Duodenal mucosa (tissue), 2 donors: ENCODE data around the gene MERTK.

Source experiments
- H3K27ac ChIP-seq: one replicate; pipeline ENCODE4 v1.7.0; 2013; ENCODE audit warnings: low read depth, low read length
- H3K27me3 ChIP-seq, 2 donors: one replicate each; pipeline ENCODE4 v1.7.0; 2013; ENCODE audit warnings: low read length in 2 of 2, control low read depth in 1 of 2; ENCODE audit not compliant: insufficient read depth in 2 of 2, control insufficient read depth in 1 of 2
- H3K36me3 ChIP-seq, 2 donors: one replicate each; pipeline ENCODE4 v1.7.0; 2013; ENCODE audit warnings: low read length in 2 of 2, control low read depth in 1 of 2; ENCODE audit not compliant: insufficient read depth in 2 of 2, control insufficient read depth in 1 of 2
- H3K4me1 ChIP-seq, 2 donors: one replicate each; pipeline ENCODE4 v1.7.0; 2013; ENCODE audit warnings: low read length in 2 of 2, control low read depth in 1 of 2; ENCODE audit not compliant: insufficient read depth in 2 of 2, control insufficient read depth in 1 of 2
- H3K4me3 ChIP-seq, 2 donors: one replicate each; pipeline ENCODE4 v1.7.0; 2013; ENCODE audit warnings: low read length in 2 of 2, low read depth in 1 of 2
- H3K9ac ChIP-seq, 2 donors: one replicate each; pipeline ENCODE4 v1.7.0; 2013; ENCODE audit warnings: low read length in 2 of 2, low read depth in 1 of 2
- H3K9me3 ChIP-seq, 2 donors: one replicate each; pipeline ENCODE4 v1.7.0; 2013; ENCODE audit warnings: low read length in 2 of 2, control low read depth in 1 of 2; ENCODE audit not compliant: control insufficient read depth in 1 of 2

The MERTK gene

GRCh38 chr2:111945444-111946293 lies 47.3 kb downstream of the MERTK start:
- H3K9ac ChIP-seq: no peak overlapping the region

DNA sequence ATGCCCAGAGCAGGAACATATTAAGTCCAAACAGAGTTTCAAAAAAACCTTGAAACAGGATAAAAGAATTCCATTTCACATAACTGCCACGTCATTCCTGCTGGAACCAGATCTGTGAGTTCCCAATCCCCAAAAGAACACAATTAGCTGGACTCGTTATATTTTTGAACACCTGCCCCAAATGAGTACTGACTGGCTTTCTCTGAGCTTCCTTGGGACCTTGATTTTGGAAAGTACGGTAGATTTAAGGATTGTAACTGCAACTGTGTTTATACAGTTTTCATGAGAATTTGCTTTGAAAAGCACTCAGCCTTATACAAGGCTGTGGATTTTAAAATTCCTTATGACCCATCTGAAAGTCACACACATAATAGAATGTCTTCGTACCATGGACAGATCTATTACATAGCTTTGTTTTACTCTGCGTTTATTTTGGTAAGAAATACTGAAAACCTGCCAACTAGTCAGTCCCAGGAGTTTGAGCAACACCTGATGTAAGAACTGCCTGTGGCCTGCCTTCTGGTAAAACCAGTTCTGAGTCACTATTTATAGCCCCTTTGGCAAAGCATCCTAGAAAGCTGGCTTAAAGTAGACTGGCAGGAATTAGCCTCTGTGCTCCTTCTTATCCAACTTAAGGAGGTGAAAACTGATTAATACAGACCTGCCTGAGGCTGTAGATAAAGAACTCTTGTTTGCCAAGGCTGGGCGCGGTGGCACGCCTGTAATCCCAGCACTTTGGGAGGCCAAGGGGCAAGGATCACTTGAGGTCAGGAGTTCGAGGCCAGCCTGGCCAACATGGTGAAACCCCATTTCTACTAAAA lies 48.1 kb downstream of the MERTK start:
- Histone ChIP-seq H3K27ac (peak overlapping the region; percentile 15), H3K9me3 (no peaks in the 10 kb centered on the region), H3K4me3 (no peak overlapping the region), H3K36me3 (peaks cover 0 to 9% of the 10 kb centered on the region in 2 donors), H3K4me1 (peaks cover 22 to 26% of the 10 kb centered on the region in 2 donors), H3K27me3 (no peaks in the 10 kb centered on the region), H3K9ac (no peak overlapping the region)

More at GRCh38 chr2:111945444-111946293, 47.3 kb downstream of the MERTK start:
- Histone ChIP-seq H3K9me3 (no peaks in the 10 kb centered on the region), H3K27me3 (no peaks in the 10 kb centered on the region), H3K4me1 (peaks cover 22 to 26% of the 10 kb centered on the region in 2 donors), H3K4me3 (no peak overlapping the region), H3K27ac (no peak overlapping the region), H3K36me3 (peaks cover 0 to 9% of the 10 kb centered on the region in 2 donors)

- H3K9me3 ChIP-seq: no peaks in the 10 kb centered on the region
- no peak overlapping the region for H3K9ac ChIP-seq
- peaks cover 0 to 9% of the 10 kb centered on the region in 2 donors for H3K36me3 ChIP-seq
- no peak overlapping the region for H3K4me3 ChIP-seq
- no peak overlapping the region for H3K27ac ChIP-seq
- peaks cover 22 to 26% of the 10 kb centered on the region in 2 donors for H3K4me1 ChIP-seq
- H3K27me3 ChIP-seq: no peaks in the 10 kb centered on the region
Measured at GRCh38 chr2:111947219-111947618, 48.8 kb downstream of the MERTK start.

DNA sequence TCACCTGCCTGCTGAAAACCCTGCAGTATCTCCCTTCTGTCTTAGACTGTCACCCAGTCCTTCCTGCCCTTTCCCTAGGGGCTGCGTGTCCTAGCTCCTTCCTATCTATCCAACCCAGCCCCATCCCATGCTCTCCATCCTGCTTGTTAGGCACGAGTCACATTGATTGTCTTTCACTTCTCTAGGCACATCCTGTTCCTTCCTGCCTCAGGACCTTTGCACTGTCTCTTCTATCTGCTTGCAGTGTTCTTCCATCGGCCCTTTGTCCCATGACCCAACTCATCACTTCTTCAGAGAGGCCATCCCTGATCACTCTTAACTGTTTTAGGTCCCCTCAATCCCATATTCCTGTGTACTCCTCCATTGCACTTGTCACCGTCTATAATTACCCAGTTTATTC lies 50.4 kb downstream of the MERTK start:
- Histone ChIP-seq H3K36me3 (peaks cover 0 to 11% of the 10 kb centered on the region in 2 donors), H3K9me3 (no peaks in the 10 kb centered on the region), H3K4me3 (no peak overlapping the region), H3K4me1 (peaks cover 22 to 26% of the 10 kb centered on the region in 2 donors), H3K27ac (no peak overlapping the region), H3K27me3 (no peaks in the 10 kb centered on the region), H3K9ac (no peak overlapping the region)

GRCh38 chr2:111950236-111950635 lies 51.8 kb downstream of the MERTK start:
- no peak overlapping the region for H3K9ac ChIP-seq
- no peaks in the 10 kb centered on the region for H3K9me3 ChIP-seq

GRCh38 chr2:111951486-111951885 lies 53.1 kb downstream of the MERTK start:
- Histone ChIP-seq H3K9ac (no peak overlapping the region), H3K27ac (no peak overlapping the region), H3K4me1 (peaks cover 5 to 10% of the 10 kb centered on the region in 2 donors), H3K4me3 (no peak overlapping the region), H3K27me3 (no peaks in the 10 kb centered on the region), H3K36me3 (peaks cover 0 to 14% of the 10 kb centered on the region in 2 donors), H3K9me3 (no peaks in the 10 kb centered on the region)

More at GRCh38 chr2:111950236-111950635, 51.8 kb downstream of the MERTK start:
- H3K4me1 ChIP-seq: peaks cover 17 to 22% of the 10 kb centered on the region in 2 donors
- no peaks in the 10 kb centered on the region for H3K27me3 ChIP-seq
- H3K4me3 ChIP-seq: no peak overlapping the region
- H3K36me3 ChIP-seq: peaks cover 0 to 14% of the 10 kb centered on the region in 2 donors
- H3K27ac ChIP-seq: no peak overlapping the region

GRCh38 chr2:111952871-111953452 lies 54.6 kb downstream of the MERTK start:
- H3K27ac ChIP-seq: no peak overlapping the region
- H3K27me3 ChIP-seq: no peaks in the 10 kb centered on the region
- no peak overlapping the region for H3K9ac ChIP-seq
- H3K4me3 ChIP-seq: no peak overlapping the region
- peaks cover 0 to 11% of the 10 kb centered on the region in 2 donors for H3K36me3 ChIP-seq
- no peaks in the 10 kb centered on the region for H3K4me1 ChIP-seq
- no peaks in the 10 kb centered on the region for H3K9me3 ChIP-seq

GRCh38 chr2:111954602-111955332 lies 56.4 kb downstream of the MERTK start:
- no peak overlapping the region for H3K27ac ChIP-seq
- no peak overlapping the region for H3K9ac ChIP-seq
- H3K36me3 ChIP-seq: peaks cover 0 to 5% of the 10 kb centered on the region in 2 donors
- H3K4me3 ChIP-seq: no peak overlapping the region
- no peaks in the 10 kb centered on the region for H3K9me3 ChIP-seq
- H3K4me1 ChIP-seq: no peaks in the 10 kb centered on the region
- H3K27me3 ChIP-seq: no peaks in the 10 kb centered on the region

DNA sequence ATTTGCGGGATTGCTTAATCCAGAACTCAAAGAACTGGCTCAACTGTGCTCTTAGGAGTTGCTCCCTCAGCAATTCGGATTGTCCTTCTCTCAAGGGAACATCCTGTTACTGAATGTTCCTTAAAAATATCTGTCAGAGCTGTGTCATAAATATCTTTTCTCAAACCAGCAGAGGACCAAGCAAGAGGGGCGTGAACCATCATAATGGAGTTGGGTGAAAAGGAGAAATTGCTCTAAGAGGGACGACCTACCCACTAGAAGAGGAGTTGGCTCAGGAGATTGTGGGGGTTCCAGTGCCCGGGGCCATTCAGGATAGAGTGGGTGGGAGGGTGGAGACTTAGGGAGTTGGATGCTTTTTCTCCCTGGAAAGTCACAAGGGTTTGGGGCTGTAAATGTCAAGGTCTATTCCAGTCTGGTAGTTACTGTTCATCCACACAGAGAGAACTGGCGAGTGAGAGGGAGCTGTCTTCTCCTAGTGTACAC lies 59.5 kb downstream of the MERTK start:
- Histone ChIP-seq H3K36me3 (peaks cover 0 to 5% of the 10 kb centered on the region in 2 donors), H3K27ac (no peak overlapping the region), H3K4me1 (no peaks in the 10 kb centered on the region), H3K27me3 (no peaks in the 10 kb centered on the region), H3K9ac (no peak overlapping the region), H3K9me3 (no peaks in the 10 kb centered on the region), H3K4me3 (no peak overlapping the region)
